Thyroid gland (tissue), 4 donors: Measurements from ENCODE around the gene C20orf204. TPM values are rescaled to one million over a fixed set of nuclear protein-coding genes. Genes with fewer than 3 reads are reported as not detected.
A peak's percentile ranks its signal among the peaks of the same experiment; 100 is the strongest.

Experiments used
- DNase-seq, 2 donors: peaks; one replicate each; pipeline ENCODE4 v3.0.0-alpha.2; 2019
- H3K27ac ChIP-seq, 3 donors: fragments of 200-600 bp; sonication (generic); 1 replicate in 2 of 3; 2 replicates in 1 of 3; pipeline ENCODE4 v1.5.1; 2016 to 2019; ENCODE audit warnings: mild to moderate bottlenecking in 1 of 3, moderate library complexity in 1 of 3
- H3K27me3 ChIP-seq: fragments of 200-600 bp; sonication (generic); one replicate; pipeline ENCODE4 v1.5.1; 2019
- H3K36me3 ChIP-seq, 2 donors: fragments of 200-600 bp; sonication (generic); one replicate each; pipeline ENCODE4 v1.5.1; 2016 to 2019
- H3K4me1 ChIP-seq, 2 donors: fragments of 200-600 bp; sonication (generic); one replicate each; pipeline ENCODE4 v1.5.1; 2017 to 2019
- H3K4me3 ChIP-seq, 3 donors: fragments of 200-600 bp; sonication (generic); replicated peaks in 1 of 3; 1 replicate in 2 of 3; 2 replicates in 1 of 3; pipeline ENCODE4 v1.5.1; 2016; ENCODE audit warnings: mild to moderate bottlenecking in 1 of 3
- H3K9me3 ChIP-seq: fragments of 200-600 bp; sonication (generic); one replicate; pipeline ENCODE4 v1.5.1; 2017
- CTCF ChIP-seq, 6 experiments: fragments of 200-600 bp in 3 of 6; fragments of 450-650 bp in 3 of 6; sonication (generic) in 3 of 6; IDR thresholded peaks; one replicate each; pipeline ENCODE4 v1.5.1; 2016 to 2019; ENCODE audit warnings: antibody characterized with exemption in 6 of 6, mild to moderate bottlenecking in 2 of 6, inconsistent platforms in 1 of 6, moderate library complexity in 1 of 6
- POLR2A ChIP-seq, 2 donors: fragments of 450-650 bp; IDR thresholded peaks; one replicate each; pipeline ENCODE4 v1.6.1; 2017; ENCODE audit warnings: antibody characterized with exemption in 2 of 2, mild to moderate bottlenecking in 2 of 2, moderate library complexity in 1 of 2
- WGBS, 2 donors: methylation state at CpG; one replicate each; pipeline ENCODE4 v1.1.5; 2017; 5-methylcytosine and 5-hydroxymethylcytosine counted together
- intact Hi-C: fragments of 100-400 bp; cut with DNase I; formaldehyde crosslinking; loops from one replicate; pipeline ENCODE4 v1.15.1; 2023
- total RNA-seq, 4 donors: library from RNA; depleted of rRNA; stranded (reverse); fragments of >200 nt; gene quantifications; one replicate each; pipeline ENCODE4 v1.2.3, GENCODE V29; 2016

Gene C20orf204
- total RNA-seq, 4 donors from 2014 or later: 0.11 to 2.6 (median 0.59) TPM

GRCh38 chr20:64082126-64082731 lies 46.2 kb downstream of the C20orf204 start:
- 31% methylated on average over 13 of the region's 13 CpGs; no CpG with 5 or more reads in 1 of the 2 donors for WGBS, 2 donors
- H3K9me3 ChIP-seq: no peaks in the 10 kb centered on the region
- no peaks in the 10 kb centered on the region for H3K36me3 ChIP-seq
- no peak for DNase-seq
- H3K4me3 ChIP-seq: no peak overlapping the region
- no peak overlapping the region for H3K27ac ChIP-seq
- peaks cover 11 to 39% of the 10 kb centered on the region in 2 donors for H3K4me1 ChIP-seq
- intact Hi-C loops: no loop called here
- no peak for TF ChIP-seq POLR2A (IDR thresholded peaks at IDR 0.05)
- no peak for TF ChIP-seq CTCF (IDR thresholded peaks at IDR 0.05)
- no peaks in the 10 kb centered on the region for H3K27me3 ChIP-seq

GRCh38 chr20:64082820-64083377 lies 46.9 kb downstream of the C20orf204 start:
- Histone ChIP-seq H3K9me3 (no peaks in the 10 kb centered on the region), H3K27ac (no peak overlapping the region), H3K4me1 (peaks cover 11 to 37% of the 10 kb centered on the region in 2 donors), H3K4me3 (peak overlapping the region in 1 of 3 donors; percentile 44), H3K27me3 (no peaks in the 10 kb centered on the region), H3K36me3 (no peaks in the 10 kb centered on the region)
- 33% methylated on average over 10 to 12 of the region's 13 CpGs for WGBS, 2 donors
- no peak for TF ChIP-seq CTCF (IDR thresholded peaks at IDR 0.05)
- no peak for DNase-seq
- intact Hi-C loops: no loop called here

- 0 to 10% methylated on average over 1 to 2 of the region's 52 CpGs for WGBS, 2 donors
- H3K36me3 ChIP-seq: no peaks in the 10 kb centered on the region
Observed at GRCh38 chr20:64083378-64083803, 47.4 kb downstream of the C20orf204 start.

GRCh38 chr20:64083804-64084684 lies 48.1 kb downstream of the C20orf204 start, which contains the start of gene LKAAEAR1:
Gene LKAAEAR1 (minus strand): TSS chr20:64084398. CDS start chr20:64084219, 179 bp downstream.
- Histone ChIP-seq H3K27me3 (no peaks in the 10 kb centered on the region), H3K9me3 (no peaks in the 10 kb centered on the region), H3K36me3 (no peaks in the 10 kb centered on the region), H3K4me1 (peaks cover 3 to 26% of the 10 kb centered on the region in 2 donors), H3K27ac (no peak within 1 kb of the TSS), H3K4me3 (peak within 1 kb of the TSS in 1 of 3 donors; percentile 44)
- 7 to 18% methylated on average over 8 to 17 of the region's 86 CpGs for WGBS, 2 donors
- DNase-seq: no peak
- intact Hi-C loops: no loop called here
- no peak for TF ChIP-seq POLR2A (IDR thresholded peaks at IDR 0.05)
- TF ChIP-seq CTCF (IDR thresholded peaks at IDR 0.05): no peak

More at GRCh38 chr20:64083378-64083803, 47.4 kb downstream of the C20orf204 start:
- Histone ChIP-seq H3K27ac (no peak overlapping the region), H3K4me3 (peak overlapping the region in 1 of 3 donors; percentile 44), H3K27me3 (no peaks in the 10 kb centered on the region), H3K9me3 (no peaks in the 10 kb centered on the region), H3K4me1 (peaks cover 9 to 32% of the 10 kb centered on the region in 2 donors)
- DNase-seq: peak; percentile 65 to 73
- intact Hi-C loops: no loop called here
- TF ChIP-seq CTCF (IDR thresholded peaks at IDR 0.05): peak; percentile 24 to 72 (median 40)
- TF ChIP-seq POLR2A (IDR thresholded peaks at IDR 0.05): no peak
